GM19438 (cell line): ENCODE data around the gene SEPTIN1.
"Not testable (repeated sequence)": the region's sequence is repeated elsewhere in the genome, so short reads cannot be mapped to it uniquely, and the experiment has no call there.

Experiments used
- ATAC-seq: cut with Tn5 transposase; IDR thresholded peaks from one replicate; pipeline ENCODE4 v1.9.1; 2021; ENCODE audit warnings: low read depth; ENCODE audit not compliant: unreplicated experiment

Gene SEPTIN1

DNA sequence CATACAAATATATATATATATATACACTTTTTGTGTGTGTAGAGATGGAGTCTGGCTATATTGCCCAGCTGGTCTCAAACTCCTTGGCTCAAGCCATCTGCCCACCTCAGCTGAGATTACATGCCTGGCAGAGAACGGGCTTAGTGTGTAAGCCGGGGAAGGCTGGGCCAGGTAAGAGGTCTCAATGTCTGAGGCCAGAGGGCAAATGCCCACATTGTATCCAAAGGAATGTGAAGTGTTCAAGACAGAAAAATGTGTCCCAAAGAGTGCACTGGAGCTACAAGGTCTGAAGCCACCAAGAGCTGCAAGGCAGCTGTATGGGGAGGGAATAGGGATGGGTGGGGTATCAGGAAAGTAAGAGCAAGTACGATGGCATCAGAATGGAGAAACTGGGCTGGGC lies 36.1 kb downstream of the SEPTIN1 start:
- ATAC-seq: no peak

DNA sequence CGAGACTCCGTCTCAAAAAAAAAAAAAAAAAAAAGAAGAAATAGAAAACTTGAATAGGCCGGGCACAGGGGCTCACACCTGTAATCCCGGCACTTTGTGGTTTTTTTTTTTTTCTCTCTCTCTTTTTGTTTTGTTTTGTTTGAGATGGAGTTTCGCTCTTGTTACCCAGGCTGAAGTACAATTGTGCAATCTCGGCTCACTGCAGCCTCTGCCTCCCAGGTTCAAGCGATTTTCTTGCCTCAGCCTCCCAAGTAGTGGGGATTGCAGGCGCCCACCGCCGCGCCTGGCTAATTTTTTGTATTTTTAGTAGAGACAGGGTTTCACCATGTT lies 38.9 kb downstream of the SEPTIN1 start:
- ATAC-seq: not testable (repeated sequence)

DNA sequence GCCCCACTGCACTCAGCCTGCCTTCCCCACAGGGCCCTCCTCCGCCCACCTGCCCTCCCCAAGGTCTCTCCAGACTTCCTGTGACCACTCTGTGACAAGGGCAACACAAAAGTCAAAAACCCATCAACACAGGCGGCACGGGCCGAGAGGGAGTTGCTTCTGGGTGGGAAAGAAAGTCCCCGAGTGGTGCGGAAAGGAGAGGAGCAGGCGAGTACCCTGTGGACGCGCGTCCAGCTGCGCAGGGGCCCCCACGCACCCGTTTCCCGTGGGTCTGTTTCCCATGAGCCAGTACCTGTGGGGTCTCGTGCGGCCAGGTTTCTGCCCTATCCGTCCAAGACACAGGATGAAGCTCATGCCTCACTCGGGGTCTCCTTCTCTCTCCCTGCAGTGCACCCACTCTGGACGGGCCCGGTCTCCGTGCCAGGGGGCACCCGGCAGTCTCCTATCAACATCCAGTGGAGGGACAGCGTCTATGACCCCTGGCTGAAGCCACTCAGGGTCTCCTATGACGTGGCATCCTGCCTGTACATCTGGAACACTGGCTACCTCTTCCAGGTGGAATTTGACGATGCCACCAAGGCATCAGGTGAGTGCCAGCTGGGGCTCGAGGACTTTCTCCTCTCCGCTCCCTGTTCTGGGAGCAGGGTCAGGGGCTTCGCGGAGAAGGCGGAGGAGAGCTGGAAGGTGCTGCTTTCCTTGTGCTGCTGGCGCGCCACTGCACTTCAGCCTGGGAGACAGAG lies 39.4 kb downstream of the SEPTIN1 start:
- no peak for ATAC-seq

DNA sequence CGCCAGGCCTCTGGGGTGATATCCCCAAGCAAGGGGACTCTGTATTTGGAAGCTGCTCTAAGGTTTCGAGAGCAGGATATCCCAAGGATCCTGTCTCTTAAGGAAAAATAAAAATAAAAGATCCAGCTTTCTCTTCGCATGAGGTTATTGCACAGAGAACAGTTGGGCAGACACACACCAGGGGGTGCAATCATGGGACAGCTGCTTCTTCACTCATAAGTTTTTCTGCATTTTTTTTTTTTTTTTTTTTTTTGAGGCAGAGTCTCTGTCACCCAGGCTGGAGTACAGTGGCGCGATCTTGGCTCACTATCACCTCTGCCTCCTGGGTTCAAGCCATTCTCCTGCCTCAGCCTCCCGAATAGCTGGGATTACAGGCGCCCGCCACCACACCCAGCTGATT lies 40.4 kb downstream of the SEPTIN1 start:
- ATAC-seq: not testable (repeated sequence)

DNA sequence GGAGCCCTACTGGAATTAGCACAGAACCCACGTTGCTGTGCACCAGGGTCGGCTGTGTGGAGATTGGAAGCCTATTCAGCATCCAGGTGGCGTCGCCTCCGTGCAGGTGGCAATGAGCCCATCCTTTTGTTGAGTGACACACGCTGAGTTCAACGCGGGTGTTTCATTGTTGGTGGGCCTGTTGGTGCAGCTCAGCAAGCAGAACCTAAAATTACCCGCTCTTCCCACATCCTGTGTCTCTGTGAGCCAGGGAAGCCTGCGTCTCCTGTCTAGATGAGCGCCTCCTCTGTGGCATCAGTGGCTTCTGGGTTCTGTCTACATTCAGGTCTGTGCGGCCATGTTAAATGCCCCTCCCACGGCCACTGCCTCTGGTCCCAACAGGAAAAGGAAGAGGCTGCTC lies 41.7 kb downstream of the SEPTIN1 start:
- ATAC-seq: no peak

DNA sequence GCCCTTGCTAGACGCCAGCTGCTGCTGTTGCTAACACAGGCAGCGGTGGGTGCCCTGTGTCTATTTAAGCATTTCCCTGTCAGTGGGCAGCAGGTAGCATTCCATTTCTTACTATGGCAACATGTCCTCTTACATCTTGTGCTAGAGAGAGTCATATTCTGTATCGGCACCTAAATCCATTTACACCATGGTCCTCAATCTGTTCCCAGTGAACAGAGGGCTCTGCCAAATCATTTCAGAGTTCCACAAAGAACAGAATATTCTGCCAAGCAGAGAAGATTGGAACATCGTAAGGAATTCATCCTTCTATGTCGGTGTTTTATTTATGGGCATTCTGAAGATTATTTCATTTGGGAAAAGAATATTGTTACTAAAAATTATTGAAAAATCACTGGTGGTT lies 43.6 kb downstream of the SEPTIN1 start:
- not testable (repeated sequence) for ATAC-seq

DNA sequence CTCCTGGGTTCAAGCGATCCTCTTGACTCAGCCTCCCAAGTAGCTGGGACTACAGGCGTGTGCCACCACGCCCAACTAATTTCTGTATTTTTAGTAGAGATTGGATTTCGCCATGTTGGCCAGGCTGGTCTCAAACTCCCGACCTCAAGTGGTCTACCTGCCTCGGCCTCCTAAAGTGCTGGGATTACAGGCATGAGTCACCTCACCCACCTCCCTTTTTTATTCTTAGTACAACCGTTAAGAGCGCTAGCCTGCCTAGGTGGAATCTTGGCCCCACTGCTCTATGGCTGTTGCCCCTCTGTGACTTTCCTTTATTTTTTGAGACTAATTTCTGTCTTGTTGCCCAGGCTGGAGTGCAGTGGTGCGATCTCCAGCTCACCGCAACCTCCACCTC lies 44.4 kb downstream of the SEPTIN1 start:
- ATAC-seq: not testable (repeated sequence)

DNA sequence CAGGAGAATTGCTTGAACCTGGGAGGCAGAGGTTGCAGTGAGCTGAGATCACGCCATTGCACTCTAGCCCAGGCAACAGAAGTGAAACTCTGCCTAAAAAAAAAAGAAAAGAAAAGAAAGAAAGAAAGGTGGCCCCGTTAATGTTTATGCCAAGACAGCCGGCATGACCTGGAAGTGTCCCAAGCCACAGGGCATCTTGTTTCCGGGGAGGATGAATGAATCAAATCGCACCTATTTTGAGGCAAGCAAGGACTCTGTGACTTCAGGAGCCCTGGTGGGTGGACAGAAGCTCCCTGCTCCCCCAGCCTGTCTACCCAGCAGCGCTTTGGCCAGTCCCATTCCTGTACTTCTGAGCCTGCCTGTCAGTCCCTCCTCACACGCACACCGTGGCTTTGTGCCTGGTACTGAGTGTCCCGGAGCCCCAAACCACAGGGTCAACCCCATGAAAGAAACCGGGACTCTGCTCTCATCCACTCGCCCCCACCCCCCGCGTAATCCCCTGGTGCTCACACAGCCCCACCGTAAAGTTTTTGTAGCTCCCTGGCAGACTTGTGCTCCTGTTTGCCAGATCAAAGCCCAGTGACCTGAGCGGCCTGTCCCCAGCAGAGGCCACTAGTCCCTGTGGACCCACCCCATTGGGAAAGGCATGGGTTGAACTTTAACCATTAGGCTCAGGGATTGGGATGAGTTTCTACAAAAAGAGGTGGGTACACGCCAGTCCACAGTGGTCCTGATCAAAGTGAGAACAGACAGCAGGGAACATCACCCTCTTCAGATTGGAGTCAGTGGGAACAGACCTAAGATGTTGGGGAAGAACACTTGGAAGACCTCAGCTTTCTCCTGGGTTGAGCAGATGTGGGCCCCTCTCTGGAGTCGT lies 46.5 kb downstream of the SEPTIN1 start:
- peak; percentile 13 for ATAC-seq

DNA sequence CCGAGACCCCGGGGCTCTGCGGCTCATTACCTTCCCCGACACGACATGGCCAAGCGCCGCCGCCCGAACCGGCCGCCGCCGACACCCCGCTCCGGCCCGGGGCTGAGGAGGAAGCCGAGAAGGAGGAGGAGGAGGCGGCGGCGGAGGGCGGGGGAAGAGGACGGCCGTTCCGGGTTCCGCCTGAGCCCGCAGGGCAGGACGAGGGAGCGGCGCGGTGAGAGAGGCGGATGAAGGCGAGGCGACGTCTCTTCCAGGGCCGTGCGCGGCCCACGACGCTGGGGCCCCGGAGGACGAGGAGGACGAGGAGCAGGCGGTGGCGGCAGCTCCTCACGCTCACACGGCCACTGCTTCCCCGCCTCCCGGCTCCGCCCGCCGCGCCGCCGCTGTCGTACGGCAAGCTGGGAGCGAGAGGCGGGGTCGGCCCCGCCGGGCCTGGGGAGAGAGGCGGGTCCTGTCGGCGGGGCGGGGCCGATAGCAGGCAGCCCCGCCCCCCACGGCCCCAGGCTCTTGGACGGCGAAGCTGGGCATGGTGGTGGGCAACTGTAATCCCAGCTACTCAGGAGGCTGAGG lies 47.2 kb downstream of the SEPTIN1 start:
- peak; percentile 61 for ATAC-seq

DNA sequence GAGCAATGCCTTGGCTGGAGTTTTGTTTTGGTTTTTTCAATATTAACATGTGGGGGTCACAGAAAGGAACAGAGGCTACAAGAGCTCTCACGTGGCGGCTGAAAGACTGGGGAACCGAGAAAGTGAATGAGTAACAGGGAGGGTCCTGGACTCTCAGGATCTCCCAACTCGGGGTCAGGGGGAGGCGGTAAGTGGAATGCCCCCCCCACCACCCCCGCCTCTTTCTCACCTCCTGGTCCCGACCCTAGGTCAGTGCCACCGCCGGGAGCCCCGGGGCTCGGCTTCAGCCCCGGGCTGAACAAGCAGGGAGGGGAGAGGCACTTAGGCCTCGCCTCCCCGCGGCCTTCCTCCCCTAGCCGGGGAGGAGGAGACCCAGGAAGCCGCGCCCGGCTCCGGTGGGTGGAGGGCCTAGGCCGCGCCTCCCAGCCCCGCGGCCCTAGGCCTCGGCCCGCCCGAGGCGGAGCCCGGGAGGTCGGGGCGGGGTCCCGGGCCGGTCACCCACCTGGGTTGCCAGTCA lies 47.8 kb downstream of the SEPTIN1 start:
- ATAC-seq: peak; percentile 81
